GM18517 (cell line): ENCODE measurements around the gene NOL9.
"Not testable (repeated sequence)": the region's sequence is repeated elsewhere in the genome, so short reads cannot be mapped to it uniquely, and the experiment has no call there.

Source experiments
- ATAC-seq: cut with Tn5 transposase; IDR thresholded peaks from one replicate; pipeline ENCODE4 v1.9.1; 2021; ENCODE audit warnings: mild to moderate bottlenecking, moderate library complexity; ENCODE audit not compliant: unreplicated experiment

NOL9 gene

DNA sequence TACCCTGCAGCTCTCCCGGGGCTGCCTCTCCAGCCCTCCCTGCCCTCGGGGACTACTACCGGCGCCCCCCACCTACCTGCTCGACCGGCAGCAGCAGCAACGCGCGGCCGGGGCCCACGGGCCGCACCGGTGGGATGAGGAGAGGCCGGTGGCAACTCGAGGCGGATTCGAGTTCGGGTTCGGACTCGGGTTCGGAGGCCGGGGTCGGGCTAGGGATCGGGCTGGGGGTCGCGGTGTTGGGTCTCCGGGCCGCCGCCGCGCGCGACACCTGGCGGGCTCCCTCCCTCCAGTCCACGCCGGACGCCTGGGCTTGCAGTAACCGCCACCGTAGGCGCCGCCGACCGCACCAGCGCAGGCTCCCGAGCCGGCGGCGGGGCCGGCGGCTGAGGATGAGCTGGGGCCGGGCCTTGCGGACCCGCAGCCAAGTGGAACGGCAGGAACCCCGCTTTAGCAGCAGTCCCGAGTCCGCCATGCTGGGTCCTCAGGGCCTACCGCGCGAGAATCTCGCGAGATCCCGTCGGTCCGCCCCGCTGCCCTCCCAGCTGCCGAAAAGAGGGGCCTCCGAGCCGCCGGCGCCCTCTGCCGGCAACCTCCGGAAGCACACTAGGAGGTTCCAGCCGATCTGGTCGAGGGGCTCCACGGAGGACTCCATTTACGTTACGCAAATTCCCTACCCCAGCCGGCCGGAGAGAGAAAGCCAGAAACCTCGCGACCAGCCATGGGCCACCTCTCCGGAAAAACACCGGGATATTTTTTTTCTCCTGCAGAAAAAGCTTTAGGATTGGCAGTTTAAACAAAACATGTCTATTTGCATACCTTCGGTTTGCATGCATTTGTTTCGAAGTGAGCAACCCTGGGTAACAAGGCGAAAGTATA is at the start of gene NOL9:
NOL9 (minus strand) TSS at position 483 of the 876 bp plus-strand sequence; CDS start at position 472, 11 bp downstream.
- peak; percentile 89 for ATAC-seq

DNA sequence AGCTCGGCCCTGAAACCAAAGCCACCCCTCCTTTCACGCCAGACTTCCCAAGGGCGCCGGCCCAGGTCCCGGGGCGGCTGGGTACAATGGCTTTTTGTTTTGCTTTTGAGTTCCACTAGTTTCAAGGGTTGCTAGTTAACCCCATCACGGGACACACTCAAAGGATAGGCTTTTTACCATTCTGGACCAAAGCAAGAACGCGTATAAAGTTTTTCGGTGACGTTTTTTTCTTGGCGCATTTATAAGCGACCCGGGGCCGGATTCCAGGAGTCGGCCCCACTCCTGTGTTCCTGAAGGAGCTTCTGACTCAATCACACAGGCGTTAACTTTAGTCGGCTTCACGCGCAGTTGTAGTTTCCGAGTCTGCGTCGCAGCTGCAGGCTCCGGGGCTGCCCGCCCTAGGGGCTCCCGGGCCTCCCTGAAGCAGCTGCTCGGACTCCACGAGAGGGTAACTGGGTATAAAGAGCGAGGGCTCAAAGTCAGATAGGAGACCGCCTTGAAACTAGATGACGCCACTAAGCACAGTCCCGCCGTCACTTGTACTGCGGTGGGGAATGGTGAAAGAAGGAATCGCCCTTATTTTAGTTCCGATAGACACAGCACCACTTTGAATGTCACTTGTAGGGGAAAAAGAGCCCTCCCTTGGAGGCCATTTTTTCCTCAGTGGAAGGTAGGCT is 49.1 kb upstream of the NOL9 start:
- ATAC-seq = peak; percentile 37

DNA sequence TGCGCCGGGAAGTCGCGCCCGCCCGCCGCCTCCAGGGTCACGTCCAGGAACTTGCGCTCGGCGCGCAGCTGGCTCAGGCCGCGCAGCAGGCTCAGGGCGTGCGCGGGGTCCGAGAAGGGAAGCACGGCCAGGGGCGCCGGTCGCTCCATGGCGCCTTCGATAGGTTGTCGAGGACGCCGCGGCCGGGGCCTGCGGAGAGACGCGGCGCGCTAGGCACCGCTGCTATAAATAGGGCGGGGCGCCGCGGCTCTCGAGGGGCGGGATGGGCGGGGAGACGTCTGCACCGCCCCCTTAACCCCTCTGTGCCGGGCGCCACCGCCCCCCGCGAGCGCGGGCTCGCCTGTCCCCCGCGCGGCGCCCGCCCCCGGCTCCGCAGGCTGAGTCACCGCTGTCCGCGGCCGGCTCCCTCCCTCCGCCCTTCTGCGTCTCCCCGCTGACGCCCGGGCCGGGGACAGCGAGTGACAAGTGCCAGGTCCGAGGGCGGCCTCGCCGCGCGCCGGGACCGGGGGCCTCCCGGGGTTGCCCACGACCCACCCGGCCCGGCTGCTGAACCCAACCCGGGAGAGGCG is 48.4 kb upstream of the NOL9 start, which contains the start of gene KLHL21:
KLHL21 (minus strand) TSS at position 201 of the 569 bp plus-strand sequence; CDS start at position 149, 52 bp downstream.
- peak; percentile 40 for ATAC-seq

DNA sequence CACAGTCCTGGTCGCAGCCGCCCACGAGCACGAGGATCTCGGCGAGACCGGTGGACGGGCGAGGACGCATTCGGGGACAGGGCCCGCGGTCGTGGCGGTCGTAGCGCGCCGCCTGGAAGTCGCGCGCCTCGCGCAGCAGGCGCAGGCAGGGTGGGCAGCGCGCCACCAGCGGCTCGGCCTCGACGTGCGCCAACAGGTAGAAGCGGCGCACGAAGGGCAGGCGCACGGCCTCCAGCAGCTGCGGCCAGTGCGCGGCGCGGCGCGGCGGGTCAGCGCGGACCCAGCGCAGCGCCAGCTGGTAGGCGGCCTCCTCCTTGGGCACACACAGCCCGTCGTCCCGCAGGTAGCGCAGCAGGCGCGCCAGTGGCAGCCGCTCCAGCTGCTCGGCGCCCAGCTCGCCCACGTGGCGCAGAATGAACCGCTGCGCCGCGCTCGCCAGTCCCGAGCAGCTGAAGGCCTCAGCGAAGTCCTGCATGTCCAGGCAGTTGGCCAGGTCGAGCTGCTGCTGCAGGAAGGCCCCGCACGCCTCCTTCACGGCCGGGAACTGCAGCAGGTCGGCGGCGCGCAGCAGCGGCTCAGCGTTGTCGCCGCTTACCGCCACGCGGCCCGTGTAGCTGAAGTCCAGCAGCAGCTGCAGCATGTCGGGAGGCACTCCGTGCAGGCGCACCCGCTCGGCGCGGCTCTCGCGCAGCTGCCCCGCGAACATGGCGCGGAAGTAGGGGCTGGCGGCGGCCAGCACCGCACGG is 47.8 kb upstream of the NOL9 start:
- peak; percentile 41 for ATAC-seq

DNA sequence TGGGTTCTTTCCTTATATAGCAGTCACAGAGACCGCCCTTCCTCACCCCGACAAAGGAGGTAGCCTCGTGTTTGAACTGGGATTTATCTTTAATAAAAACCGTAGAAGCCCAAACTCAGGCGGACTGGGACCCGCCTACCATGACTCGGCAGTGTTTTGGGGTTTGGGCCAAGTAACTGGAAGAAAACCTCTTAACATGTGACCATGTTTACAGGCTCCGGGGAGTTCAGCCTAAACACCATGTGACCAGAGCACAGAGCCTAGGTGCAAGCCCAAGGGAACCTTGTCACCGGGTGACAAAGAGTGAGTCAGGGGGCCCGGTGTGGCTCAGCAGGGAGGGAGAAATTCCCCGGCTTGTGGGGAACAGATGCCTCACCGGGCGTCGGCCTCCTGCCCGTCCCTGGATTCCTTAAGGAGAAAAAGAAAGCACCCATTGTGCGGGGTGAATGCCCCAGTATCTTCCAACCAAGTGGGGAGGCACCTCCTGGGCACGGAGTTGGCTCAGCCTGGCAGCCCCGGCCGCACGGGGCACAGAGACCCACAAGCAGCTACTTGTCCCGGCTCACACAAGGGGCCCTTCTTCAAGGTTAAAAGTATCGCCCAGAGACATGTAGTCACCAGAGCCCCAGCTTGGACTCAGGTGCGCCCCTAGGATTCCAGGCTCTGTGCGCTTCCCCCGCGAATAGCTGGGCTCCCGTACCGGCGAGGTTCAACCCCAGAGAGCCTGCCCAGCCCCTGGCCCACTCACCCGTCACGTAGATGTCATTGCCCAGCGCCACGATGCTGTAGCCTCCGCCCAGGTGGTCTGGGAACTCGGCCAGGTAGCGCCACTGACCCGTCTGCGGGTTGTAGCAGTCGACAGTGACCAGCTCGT is 47.0 kb upstream of the NOL9 start:
- ATAC-seq = peak; percentile 36

DNA sequence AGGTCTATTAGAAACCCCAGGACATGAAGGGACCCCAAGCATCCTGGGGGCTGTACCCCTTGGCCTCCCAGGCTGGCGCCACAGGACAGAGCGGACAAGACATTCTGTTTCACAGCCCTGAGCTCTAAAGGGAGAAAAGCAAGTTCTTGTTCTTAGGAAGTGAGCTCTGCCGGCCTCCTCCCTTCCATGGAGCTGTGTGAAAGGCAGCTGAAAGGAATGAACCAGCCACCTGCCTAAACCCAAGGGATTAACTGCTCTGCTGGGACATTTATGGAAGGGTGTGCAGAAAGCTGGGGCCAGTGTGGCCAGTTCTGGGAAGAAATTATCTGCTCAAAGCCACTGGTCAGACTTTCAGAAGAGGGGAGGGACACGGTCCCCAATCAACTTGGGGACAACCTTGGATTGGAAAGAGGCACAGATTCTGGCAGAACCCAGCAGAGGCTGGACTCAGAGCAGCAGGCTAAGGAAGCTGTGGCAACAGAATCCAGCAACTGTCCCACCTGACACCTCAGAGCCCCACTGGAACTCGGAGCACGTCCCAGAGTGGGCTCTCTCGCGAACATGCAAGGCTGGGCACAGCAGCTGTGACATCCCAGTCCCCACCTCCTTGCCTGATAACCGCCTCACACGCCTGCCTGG is 46.2 kb upstream of the NOL9 start:
- ATAC-seq = no peak

DNA sequence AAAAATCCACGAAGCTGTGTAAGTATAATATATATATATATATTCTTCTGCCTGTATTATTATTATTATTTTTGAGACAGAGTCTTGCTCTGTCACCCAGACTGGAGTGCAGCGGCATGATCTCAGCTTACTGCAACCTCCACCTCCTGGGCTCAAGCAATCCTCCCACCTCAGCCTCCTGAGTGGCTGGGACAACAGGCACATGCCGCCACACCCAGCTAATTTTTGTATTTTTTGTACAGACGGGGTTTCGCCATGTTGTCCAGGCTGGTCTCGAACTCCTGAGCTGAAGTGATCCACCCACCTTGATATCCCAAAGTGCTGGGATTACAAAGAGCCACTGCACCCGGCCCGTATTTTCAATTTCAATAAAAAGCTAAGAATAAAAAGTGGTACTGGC is 45.7 kb upstream of the NOL9 start:
- not testable (repeated sequence) for ATAC-seq

DNA sequence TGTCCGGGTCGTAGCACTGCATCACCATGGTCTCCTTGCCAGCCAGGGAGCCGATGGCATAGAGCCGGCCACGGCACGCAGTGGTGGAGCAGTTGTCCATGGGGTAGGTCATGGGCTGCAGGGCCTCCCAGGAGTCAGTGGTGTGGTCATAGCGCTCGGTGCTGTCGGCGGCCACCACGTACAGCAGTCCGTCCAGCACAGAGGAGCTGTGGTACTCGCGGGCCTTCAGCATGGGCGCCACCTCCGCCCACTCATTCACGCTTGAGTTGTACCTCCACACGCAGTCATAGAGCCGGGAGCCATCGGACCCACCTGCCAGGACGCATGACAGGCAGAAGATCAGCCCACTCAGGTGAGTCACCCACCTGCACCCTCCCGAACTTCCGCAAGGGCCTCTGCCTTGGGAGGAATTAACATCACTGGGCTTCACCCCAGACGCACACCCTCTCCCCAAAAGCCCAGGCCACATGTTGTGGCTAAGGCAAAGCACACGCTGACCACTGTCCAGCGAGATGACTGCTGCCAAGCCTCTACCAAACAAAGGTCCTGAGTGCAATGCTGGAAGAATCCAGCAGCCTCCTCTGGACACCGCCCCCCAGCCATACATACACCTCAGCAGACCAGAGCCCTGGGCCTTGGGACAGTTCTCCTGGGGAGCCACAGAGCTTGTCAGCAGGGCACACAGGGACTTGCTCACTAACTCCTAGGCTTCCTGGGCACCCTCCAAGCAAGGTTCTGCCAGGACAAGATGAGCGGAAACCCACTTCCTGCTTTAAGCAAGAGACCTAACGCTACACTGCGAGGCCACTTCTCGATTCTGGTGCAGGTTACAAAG is 45.0 kb upstream of the NOL9 start:
- ATAC-seq = no peak

DNA sequence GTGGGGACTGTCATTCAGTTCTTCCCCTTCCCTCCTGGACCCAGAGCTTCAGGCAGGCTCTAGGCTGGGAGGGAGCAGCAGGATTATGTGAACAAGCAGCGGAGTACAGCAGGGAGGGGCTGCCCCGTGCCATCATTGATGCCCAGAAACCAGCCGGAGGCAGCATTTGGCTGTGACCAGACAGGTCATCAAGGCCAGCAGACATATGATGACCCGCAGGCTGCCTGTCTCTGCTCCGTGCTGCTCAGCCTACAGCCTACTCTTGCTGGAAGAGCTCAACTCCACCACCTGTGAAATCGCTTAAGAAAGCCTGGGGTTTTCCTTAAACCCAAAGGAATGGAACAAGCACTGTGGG is 43.4 kb upstream of the NOL9 start:
- ATAC-seq = no peak

DNA sequence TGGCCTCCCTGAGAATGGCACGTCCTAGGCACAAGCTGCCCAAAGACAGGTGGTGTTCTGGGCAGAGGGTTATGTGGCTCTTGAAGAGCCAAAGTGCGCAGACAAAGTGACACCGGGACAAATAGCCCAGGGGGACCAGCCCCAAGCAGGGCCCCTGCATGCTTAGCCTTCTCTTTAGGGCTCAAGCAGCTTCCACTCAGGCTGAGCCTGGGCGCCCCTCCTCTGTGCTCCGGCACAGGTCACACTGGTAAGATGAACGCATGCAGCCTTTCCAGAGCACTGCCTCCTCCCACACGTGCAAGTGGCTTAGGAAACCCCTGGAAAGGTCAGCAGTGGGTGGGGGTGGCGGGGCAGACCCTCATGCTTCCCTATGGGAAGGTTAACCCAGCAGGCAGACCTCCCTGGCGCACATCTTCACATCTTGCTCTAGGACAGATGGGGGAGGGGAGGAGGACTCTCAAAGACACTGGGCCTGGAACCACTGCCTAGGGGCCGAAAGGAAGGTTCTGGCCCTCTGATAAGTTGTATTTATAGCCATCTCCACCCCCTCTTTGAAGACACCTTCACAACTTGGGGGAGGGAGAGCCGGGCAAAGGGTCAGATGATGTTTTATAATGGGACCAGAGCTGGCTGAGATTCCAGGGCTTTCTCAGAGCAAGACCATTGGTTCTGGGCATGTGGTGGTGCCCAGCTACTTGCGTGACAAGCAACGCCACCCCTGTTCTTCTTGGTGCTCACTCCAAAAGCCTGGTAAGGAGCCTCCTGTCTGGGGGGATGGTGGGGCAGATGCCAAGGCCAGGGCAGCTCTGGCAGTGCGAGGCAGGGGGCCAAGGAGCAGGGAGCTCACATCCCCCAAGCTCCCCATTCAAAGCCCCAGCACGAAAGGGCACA is 42.8 kb upstream of the NOL9 start:
- ATAC-seq = no peak

DNA sequence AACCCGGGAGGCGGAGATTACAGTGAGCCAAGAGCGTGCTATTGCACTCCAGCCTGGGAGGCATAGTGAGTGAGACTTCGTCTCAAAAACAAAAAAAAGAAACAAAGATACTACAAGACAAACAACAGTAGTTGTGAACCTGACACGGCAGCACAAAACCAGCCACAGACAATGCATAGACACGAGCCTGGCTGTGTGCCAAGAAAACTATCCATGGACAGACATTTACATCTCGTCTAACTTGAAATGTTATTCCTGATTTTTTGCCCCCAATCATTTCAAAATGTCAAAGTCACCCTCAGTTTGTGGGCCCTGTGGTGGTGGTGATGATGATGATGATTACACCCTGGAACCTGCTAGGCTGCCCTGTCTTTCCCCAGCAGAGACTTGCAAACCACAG is 42.0 kb upstream of the NOL9 start:
- ATAC-seq = no peak

DNA sequence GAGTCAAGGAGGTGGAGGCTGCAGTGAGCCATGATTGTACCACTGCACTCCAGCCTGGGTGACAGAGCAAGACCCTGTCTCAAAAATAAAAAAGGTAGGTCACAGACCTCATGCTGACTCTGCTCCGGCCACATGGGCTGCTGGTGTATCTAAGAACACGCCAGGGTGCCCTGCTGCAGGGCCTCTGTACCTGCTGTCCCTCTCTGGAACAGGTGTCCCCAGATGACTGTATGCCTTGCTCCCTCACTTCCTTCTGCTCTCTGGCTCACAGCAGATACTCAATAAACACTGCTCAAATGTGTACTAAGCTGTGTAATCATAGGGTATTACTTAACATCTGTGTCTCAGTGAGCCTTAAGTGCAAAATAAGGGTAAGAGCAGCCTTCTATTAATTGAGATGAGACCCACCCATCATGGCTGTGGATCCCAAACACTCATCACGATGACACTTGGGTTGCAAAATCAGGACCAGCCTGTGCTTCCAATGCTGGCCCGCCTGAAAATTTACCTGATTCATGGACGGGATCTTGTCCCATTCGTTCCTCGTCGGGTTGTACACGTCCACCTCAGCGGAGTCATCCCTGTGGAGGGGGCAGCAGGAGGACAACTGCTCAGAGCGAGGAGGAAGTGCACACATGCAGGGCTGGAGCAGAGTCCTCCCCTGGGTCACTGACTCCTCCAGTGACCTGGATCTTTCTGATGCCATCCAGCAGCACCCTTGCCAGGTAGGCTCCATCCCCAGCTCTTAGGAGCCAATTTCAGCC is 40.8 kb upstream of the NOL9 start:
- ATAC-seq = no peak

DNA sequence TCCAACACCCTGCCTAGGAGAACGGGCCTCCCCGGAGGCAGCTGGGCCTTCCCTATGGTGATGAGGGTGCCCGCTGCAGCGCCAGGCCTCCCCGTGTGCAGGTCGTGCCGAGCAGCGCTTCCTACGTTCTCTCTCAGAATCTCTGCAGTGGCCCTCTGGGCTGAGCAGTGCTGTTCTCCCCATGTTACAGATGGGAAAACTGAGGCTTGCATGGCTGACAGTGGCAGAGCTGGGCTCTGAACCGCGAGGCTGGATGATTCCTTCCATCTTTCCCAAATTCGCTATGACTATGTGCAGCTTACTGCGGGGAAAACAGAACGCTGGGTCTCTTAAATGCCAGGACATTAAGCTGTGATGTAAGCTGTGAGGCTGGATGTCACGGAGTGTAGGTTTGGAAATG is 39.5 kb upstream of the NOL9 start:
- ATAC-seq = no peak

DNA sequence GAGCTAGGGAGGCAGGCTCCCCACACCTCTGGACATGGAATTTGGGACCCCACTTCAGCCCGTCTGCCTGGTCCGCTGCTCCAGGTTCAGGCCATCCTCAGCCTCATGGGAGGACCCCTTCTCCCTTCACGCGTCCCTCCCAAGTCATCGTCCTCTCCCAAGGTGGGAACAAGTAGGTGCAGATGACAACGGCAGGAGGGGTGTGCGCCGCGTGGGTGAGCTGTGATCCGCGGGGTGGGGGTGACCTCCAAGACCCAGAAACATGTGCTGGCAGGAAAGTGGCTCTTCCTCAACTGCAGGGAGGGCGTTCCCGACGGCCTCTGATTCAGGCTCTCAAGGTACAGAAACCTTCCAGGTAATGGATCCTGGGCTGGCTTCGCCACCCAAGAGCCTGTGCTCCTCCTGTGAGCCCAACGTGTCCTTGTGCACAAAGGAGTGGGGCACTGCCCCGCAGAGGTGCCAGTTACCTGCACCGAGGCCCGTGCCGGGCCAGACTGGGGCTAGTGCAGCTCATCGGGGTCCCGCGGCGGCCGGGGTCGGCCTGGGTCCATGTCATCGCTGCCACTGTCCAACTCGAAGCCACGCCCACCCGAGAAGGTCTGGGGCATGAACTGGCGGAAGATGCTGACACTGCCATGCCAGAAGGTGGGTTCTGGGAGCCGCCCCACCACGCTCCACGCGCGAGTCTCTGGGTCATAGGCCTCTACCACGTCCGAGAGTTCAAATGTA is 38.7 kb upstream of the NOL9 start:
- no peak for ATAC-seq

DNA sequence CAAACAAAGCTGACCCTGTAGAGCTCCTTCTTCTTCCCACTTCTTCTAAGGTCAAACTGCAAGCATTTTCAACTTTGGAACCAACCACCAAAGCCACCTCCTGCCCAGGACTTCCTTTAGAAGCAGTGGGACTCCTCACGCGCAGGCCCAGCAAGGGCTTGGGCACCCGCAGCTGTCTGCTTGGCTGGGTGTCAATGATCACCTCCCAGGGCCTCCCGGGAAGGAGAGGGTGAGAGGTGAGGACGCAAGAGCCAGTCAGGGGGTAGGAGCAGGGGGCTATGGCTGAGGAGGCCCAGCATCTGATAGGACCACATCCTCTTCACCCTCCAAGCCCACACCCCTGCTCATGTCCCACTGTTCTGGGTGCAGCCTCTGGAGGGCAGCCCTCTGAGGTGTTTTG is 38.1 kb upstream of the NOL9 start:
- ATAC-seq = no peak

DNA sequence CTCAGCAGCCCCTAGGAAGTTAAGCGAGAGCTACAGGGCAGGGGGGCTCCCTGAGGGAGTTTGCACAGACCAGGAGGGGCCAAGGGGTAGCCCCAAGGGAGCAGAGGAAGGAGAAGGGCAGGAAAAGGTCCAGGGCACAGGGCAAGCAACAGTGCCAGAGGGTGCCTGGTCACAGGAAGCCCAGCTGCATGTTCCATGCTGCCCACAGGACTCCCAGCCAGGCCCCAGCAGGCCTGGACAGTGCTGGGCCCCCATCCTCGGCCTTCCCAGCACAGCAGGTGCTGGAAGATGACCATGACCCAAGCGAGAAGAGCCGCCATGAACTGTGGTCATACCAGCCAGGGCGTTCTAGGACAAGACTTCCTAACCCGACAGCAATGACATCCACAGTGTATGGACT is 37.3 kb upstream of the NOL9 start:
- ATAC-seq = no peak
